AG08396 (cell line): ENCODE results near the gene DRG2.

ENCODE experiments used
- DNase-seq: peaks from one replicate; pipeline ENCODE4 v3.0.0; 2012; ENCODE audit warnings: low spot score, mixed read lengths

DRG2 gene

GRCh38 chr17:18087610-18088491, at the start of gene DRG2:
DRG2 (plus strand) TSS chr17:18087948; CDS start chr17:18088024, 76 bp downstream.
- DNase-seq: peak; percentile 95

DNA sequence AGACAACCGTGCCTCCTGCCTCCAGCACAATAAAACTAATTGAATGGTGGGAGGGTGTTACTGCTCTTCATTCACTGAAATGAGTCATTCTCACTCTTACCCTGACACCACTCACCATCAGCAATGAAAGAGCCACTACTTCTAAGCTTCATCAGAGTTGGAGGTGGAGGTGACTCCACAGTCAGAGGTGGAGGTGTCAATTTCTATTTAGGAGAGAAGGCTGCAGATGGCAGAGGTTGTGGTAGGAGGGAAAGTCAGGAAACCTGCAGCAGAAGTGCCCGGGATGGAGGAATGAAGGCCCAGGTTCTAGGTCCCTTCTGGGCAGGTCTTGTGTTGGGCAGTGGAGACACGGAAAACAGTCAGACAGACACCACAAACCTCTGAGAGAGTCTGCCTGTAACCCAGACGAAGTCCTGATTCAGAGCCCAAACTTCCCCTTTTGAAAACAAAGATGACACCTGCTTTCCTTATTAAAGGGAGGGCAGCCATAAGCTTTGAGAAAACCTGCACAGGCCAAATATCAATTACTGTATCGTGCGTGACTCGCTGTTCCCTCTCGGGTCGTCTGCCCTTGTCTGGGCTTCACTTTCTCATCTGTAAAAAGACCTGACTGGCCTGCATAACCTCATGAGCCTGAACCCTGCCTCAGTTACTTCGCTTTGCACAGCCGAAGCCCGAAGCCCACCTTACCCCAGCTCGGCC, 49.4 kb upstream of the DRG2 start:
- no peak for DNase-seq

- DNase-seq: peak; percentile 99
Measured at GRCh38 chr17:18038861-18039534, 48.8 kb upstream of the DRG2 start, which contains the start of the genes ATPAF2 and GID4. ATPAF2 (minus strand) TSS chr17:18039168; CDS start chr17:18039013, 155 bp downstream. GID4 (plus strand) TSS chr17:18039408; CDS start chr17:18039465, 57 bp downstream.

DNA sequence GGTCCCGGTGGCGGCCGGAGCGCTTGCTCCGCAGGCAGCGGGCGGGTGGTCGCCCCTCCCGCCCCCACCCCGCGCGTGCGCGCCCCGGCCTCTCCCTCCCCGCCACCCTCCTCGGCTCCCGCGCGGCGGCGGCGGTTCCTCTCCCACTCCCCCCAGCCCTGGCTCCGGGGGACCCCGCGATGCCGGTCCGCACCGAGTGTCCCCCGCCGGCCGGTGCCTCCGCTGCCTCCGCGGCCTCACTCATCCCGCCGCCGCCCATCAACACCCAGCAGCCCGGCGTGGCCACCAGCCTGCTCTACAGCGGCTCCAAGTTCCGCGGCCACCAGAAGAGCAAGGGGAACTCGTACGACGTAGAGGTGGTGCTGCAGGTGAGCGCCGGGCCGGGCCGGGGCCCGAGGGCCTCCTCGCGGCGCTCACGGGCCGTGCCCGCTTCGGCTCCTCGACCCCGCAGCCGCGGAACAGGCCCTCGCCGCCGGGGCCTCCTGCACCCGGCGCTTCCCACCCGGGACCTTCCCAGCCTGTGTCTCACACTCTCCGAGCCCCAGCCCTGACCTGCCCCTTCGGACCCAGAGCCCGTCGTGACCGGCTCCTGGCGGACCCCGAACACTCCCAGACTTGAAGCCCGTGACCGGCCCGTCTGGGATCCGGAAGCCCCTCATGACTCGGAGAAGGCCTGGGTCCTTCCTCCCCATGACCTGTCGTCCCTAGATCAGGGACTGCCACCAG, 48.0 kb upstream of the DRG2 start:
- peak; percentile 45 for DNase-seq

DNA sequence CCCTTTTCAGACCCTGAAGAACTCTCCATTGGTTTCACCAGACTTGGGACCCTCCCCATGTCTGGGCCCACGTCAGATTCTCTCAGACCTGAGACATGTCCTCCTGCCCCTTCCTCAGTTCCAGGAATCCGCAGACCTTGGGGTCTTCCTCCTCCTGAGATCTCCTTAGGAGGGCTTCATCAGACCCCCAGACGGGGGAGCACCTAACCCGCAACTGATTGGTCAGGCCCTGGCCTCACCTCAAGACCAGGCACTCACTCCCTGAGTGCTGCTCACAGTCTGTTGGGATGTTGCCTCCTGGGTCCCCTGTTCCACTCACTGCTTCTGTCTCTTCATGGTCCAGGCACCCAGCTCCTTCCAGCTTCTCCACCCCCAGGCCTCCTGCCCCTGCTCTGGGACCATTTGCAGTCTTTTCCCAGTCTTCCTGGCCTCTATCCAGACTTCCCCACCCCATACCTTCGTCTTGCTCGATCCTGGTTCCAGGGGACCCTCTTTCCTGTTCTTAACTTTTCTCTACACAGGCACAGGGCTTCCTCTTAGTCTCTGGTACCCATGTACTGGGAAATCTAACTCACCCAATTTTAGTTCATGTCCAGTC, 47.4 kb upstream of the DRG2 start:
- DNase-seq: no peak

- DNase-seq: peak; percentile 73
Measured at GRCh38 chr17:18041776-18042175, 46.0 kb upstream of the DRG2 start.

DNA sequence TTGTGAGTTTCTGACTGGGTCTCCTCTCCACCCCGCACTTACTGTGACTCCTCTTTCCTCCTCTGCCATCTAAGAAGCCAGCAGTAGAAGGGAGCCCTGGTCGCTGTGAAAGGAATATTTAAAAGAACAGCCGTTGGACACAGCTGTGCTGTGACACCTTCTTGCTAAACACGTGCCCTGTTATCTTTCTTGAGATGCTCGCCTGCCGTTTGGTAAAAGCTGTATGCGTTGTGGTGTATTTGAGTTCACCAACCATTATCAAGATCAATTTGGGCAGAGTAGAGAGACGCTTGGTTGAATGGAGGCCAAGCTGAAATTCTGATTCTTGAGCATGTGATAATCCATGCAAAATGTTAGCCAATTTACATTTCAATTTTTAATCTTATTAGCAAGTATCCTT, 44.8 kb upstream of the DRG2 start:
- no peak for DNase-seq

DNA sequence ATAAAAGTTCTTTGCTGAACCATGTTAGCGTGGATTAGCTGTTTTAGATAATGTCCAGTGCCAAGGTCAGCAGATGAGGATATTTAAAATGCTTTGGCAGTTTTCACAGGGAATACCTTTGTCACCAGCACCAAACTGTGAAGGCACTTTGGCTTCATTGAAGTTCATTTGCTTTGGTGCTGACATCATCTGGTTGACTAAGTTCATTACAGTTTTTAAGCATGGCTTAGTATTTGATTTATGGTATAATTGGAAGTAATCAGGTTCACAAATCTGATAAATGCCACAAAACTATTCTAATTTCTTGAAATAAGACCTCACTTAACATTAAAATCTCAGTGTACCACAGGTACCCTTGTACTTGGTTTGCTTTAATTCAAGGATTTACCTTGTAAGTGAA, 44.3 kb upstream of the DRG2 start:
- DNase-seq: no peak

DNA sequence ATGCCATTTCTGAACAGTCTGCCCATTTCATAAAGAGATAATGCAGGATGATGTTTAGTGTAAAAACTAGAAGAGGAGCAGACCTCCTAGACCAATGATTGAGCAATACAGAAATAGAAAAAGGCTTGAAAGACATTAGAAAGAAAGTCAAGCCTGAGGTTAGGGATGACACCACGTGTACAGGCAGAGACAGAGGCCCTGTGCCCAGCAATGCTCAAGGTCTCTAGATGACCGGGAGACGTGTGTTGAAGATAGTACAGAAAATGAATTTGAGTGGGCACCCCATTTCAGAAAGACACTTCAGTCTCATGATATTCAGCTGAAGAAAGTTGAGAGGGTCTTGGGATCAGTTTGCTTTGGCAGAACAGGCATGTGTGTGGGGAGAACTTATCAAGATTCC, 43.1 kb upstream of the DRG2 start:
- no peak for DNase-seq

GRCh38 chr17:18045691-18046350, 41.9 kb upstream of the DRG2 start:
- no peak for DNase-seq

- no peak for DNase-seq
Measured at GRCh38 chr17:18055597-18055996, 32.2 kb upstream of the DRG2 start.

- DNase-seq: no peak
Measured at GRCh38 chr17:18056214-18056613, 31.5 kb upstream of the DRG2 start.

- no peak for DNase-seq
Measured at GRCh38 chr17:18059283-18059682, 28.5 kb upstream of the DRG2 start.

DNA sequence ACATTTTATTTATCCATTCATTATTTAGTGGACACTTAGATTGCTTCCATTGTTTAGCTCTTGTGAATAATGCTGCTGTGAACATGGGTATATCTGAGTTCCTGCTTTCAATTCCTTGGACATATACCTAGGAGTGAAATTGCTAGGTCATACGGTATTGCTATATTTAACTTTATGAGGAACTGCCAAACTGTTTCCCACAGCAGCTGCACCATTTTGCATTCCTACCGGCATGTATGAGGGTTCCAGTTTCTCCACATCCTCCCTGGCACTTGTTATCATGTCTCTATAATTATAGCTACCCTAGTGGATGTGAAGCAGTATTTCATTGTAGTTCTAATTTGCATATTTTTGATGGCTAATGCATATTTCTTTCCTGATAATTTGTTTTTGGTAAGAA, 23.7 kb upstream of the DRG2 start:
- DNase-seq: no peak

DNA sequence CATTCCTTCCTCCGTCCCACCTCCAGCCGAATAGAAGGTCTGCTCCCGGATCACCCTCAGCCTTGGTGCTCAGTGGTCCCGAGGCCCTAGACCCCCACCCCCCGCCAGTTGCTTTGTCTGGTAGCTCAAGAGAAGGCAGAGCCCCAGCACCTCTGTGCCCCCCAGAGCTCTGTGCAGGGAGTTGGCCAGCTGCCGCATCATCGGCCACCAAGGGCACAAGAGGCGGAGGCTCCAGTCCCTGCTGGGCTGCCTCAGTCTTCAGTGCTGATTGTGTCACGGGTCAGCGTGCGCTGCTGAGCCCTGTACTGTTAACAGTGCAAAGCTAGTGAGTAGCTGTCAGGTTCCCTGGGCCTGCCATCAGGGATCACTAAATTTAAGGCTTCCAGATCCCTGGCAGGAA, 22.2 kb upstream of the DRG2 start:
- DNase-seq: no peak

- no peak for DNase-seq
Measured at GRCh38 chr17:18066866-18067265, 20.9 kb upstream of the DRG2 start.

- DNase-seq: no peak
Measured at GRCh38 chr17:18069101-18069500, 18.6 kb upstream of the DRG2 start.

- DNase-seq: peak; percentile 50
Measured at GRCh38 chr17:18070861-18071340, 16.8 kb upstream of the DRG2 start.

GRCh38 chr17:18071751-18072150, 16.0 kb upstream of the DRG2 start:
- DNase-seq: no peak

GRCh38 chr17:18074566-18075272, 13.0 kb upstream of the DRG2 start:
- no peak for DNase-seq
